K562 (cell line): Measurements from ENCODE around the gene AAGAB. TPM values are rescaled to one million over a fixed set of nuclear protein-coding genes. Genes with fewer than 3 reads are reported as not detected.

ENCODE experiments used
- ATAC-seq: fragments of 200-7000 bp; cut with Tn5 transposase; 3 replicates; pipeline ENCODE4 v1.9.1; 2020; ENCODE audit warnings: moderate library complexity
- BruUV-seq: library from RNA; stranded (reverse); fragments of 400-500 nt; replicated peaks from 2 replicates; lab custom pipeline; 2021; lab: Mats Ljungman, UMichigan
- CTCF ChIA-PET: fragments of 300-600 bp; formaldehyde crosslinking; extraction: SDS; loops from one replicate; lab custom pipeline; 2021; ENCODE audit warnings: low intra/inter-chr PET ratio; lab: Yijun Ruan, JAX
- POLR2A ChIA-PET: fragments of 300-600, 350-650 bp; sonication (Branson Sonifier 250); formaldehyde crosslinking; extraction: SDS; loops from one replicate; lab custom pipeline; 2021; ENCODE audit warnings: antibody characterized with exemption, inconsistent platforms; lab: Yijun Ruan, JAX
- DNase-seq, 4 experiments: peaks; one replicate each; pipeline versions ENCODE4 v3.0.0 to v3.0.0-alpha.2; 2011 to 2018; ENCODE audit warnings: low spot score in 3 of 4, mixed read lengths in 3 of 4; ENCODE audit errors: extremely low read depth in 1 of 4
- FAIRE-seq: peaks from 2 replicates; lab custom pipeline; 2011; peaks lifted over from hg19 to GRCh38; lab: Jason Lieb, UNC
- H2AFZ ChIP-seq: 2 replicates; pipeline ENCODE4 v1.6.0; 2011; ENCODE audit warnings: low read depth, low read length, control low read depth, inconsistent platforms
- H3K27ac ChIP-seq: fragments of 200-600 bp; 3 replicates; pipeline ENCODE4 v1.8.0; 2011; ENCODE audit warnings: low read depth, mild to moderate bottlenecking, control low read depth, inconsistent platforms, low read length, moderate library complexity, mixed read lengths; ENCODE audit errors: extremely low read depth
- H3K27me3 ChIP-seq, 2 experiments: fragments of 300-600 bp in 1 of 2; 2 replicates in 1 of 2; 3 replicates in 1 of 2; pipeline versions ENCODE4 v1.6.0 to v1.8.0; 2011; ENCODE audit warnings: inconsistent platforms in 2 of 2, low read length in 2 of 2, mild to moderate bottlenecking in 1 of 2, mixed read lengths in 1 of 2, moderate library complexity in 1 of 2; ENCODE audit not compliant: control insufficient read depth in 2 of 2, insufficient read depth in 2 of 2
- H3K36me3 ChIP-seq: fragments of 300-600 bp; 3 replicates; pipeline ENCODE4 v1.8.0; 2011; ENCODE audit warnings: mild to moderate bottlenecking, low read length, inconsistent platforms; ENCODE audit not compliant: control insufficient read depth, insufficient read depth
- H3K4me1 ChIP-seq, 2 experiments: fragments of 200-600 bp in 1 of 2; replicated peaks in 1 of 2; 2 replicates in 1 of 2; 3 replicates in 1 of 2; pipeline versions ENCODE4 v1.5.1 to v1.8.0; 2011; ENCODE audit warnings: inconsistent platforms in 2 of 2, low read length in 2 of 2, mild to moderate bottlenecking in 1 of 2, mixed read lengths in 1 of 2, moderate library complexity in 1 of 2; ENCODE audit not compliant: control insufficient read depth in 2 of 2, insufficient read depth in 2 of 2
- H3K4me2 ChIP-seq: 2 replicates; pipeline ENCODE4 v1.6.1; 2011; ENCODE audit warnings: low read length, control low read depth, inconsistent platforms, mixed read lengths; ENCODE audit not compliant: insufficient read depth
- H3K4me3 ChIP-seq: fragments of 200-600 bp; sonication (generic), shearing (Covaris generic); 2 replicates; pipeline ENCODE4 v1.5.1; 2016; ENCODE audit warnings: control low read depth, inconsistent platforms
- H3K79me2 ChIP-seq: fragments of 200-600 bp; 3 replicates; pipeline ENCODE4 v1.8.0; 2011; ENCODE audit warnings: low read length, inconsistent platforms; ENCODE audit not compliant: control insufficient read depth, insufficient read depth
- H3K9ac ChIP-seq, 2 experiments: 2 replicates each; pipeline versions ENCODE4 v1.6.0 to v1.6.1; 2011; ENCODE audit warnings: low read depth in 2 of 2, low read length in 2 of 2, control low read depth in 1 of 2, inconsistent platforms in 1 of 2, mild to moderate bottlenecking in 1 of 2, mixed read lengths in 1 of 2; ENCODE audit not compliant: insufficient read depth in 1 of 2
- H3K9me1 ChIP-seq: one replicate; pipeline ENCODE4 v1.6.0; 2011; ENCODE audit warnings: inconsistent platforms, mild to moderate bottlenecking, low read length, moderate library complexity; ENCODE audit not compliant: control insufficient read depth, insufficient read depth
- H3K9me3 ChIP-seq: replicated peaks from 2 replicates; pipeline ENCODE4 v1.5.1; 2011; ENCODE audit warnings: low read depth, low read length, inconsistent platforms; ENCODE audit not compliant: control insufficient read depth, insufficient read depth
- H4K20me1 ChIP-seq: replicated peaks from 2 replicates; pipeline ENCODE4 v1.6.1; 2011; ENCODE audit warnings: low read length, inconsistent platforms, mixed read lengths; ENCODE audit not compliant: control insufficient read depth, insufficient read depth
- BRCA1 ChIP-seq, 2 experiments: fragments of 450-650 bp in 1 of 2; sonication (generic) in 1 of 2; formaldehyde crosslinking in 1 of 2; IDR thresholded peaks; 2 replicates each; pipeline versions ENCODE4 v1.5.0 to v1.6.1; 2017 to 2020; ENCODE audit warnings: mild to moderate bottlenecking in 1 of 2, missing genetic modification reagents in 1 of 2
- ELF1 ChIP-seq: fragments of 200-800 bp; sonication (Bioruptor generic); IDR thresholded peaks from 2 replicates; pipeline ENCODE4 v1.6.1; 2016; ENCODE audit warnings: missing genetic modification characterization, missing compliant biosample characterization
- FOXP1 ChIP-seq: sonication (generic); formaldehyde crosslinking; IDR thresholded peaks from 2 replicates; pipeline ENCODE4 v1.8.0; 2022; ENCODE audit warnings: mild to moderate bottlenecking, missing genetic modification reagents
- HDAC6 ChIP-seq: IDR thresholded peaks from 2 replicates; pipeline ENCODE4 v1.6.1; 2012; ENCODE audit warnings: low read depth, mild to moderate bottlenecking, control low read depth, inconsistent platforms, low read length, moderate library complexity
- HMGN3 ChIP-seq: IDR thresholded peaks from 2 replicates; pipeline ENCODE4 v1.6.1; 2011; ENCODE audit warnings: borderline replicate concordance, low read depth, mild to moderate bottlenecking, mixed read lengths, low read length; ENCODE audit not compliant: insufficient read length; ENCODE audit errors: extremely low read depth
- MTA1 ChIP-seq: fragments of 450-650 bp; IDR thresholded peaks from 2 replicates; pipeline ENCODE4 v1.6.1; 2017; ENCODE audit warnings: borderline replicate concordance
- NCOA4 ChIP-seq: fragments of 450-650 bp; IDR thresholded peaks from 2 replicates; pipeline ENCODE4 v1.6.1; 2018; ENCODE audit warnings: mild to moderate bottlenecking; ENCODE audit not compliant: partially characterized antibody
- PHF8 ChIP-seq: fragments of 200-600 bp; sonication (generic); IDR thresholded peaks from 2 replicates; pipeline ENCODE4 v1.6.1; 2012; ENCODE audit warnings: mixed run types, mild to moderate bottlenecking, inconsistent platforms, low read length, moderate library complexity, borderline replicate concordance
- SETDB1 ChIP-seq: IDR thresholded peaks from one replicate; pipeline ENCODE4 v1.6.1; 2012; ENCODE audit warnings: low read length, control low read depth, inconsistent platforms
- SIX5 ChIP-seq, 2 experiments: IDR thresholded peaks; 2 replicates each; pipeline ENCODE4 v1.6.1; 2011; ENCODE audit warnings: low read length in 2 of 2, borderline replicate concordance in 1 of 2, low read depth in 1 of 2, mild to moderate bottlenecking in 1 of 2, moderate library complexity in 1 of 2; ENCODE audit not compliant: insufficient read depth in 1 of 2
- TBP ChIP-seq: optimal IDR thresholded peaks from 2 replicates; pipeline ENCODE3; 2011; ENCODE audit warnings: low read depth, low read length, improper control_type of control experiment
- TCF3 ChIP-seq: sonication (generic); formaldehyde crosslinking; IDR thresholded peaks from 2 replicates; pipeline ENCODE4 v1.4.0; 2020; ENCODE audit warnings: mild to moderate bottlenecking, missing genetic modification reagents
- XRCC3 ChIP-seq: fragments of 450-650 bp; IDR thresholded peaks from 2 replicates; pipeline ENCODE4 v1.6.1; 2017; ENCODE audit warnings: mild to moderate bottlenecking, moderate library complexity
- YBX1 ChIP-seq: fragments of 450-650 bp; IDR thresholded peaks from 2 replicates; pipeline ENCODE4 v1.7.1; 2016; ENCODE audit warnings: mild to moderate bottlenecking
- ZNF696 ChIP-seq: fragments of 250-450 bp; sonication (Bioruptor Pico); conservative IDR thresholded peaks from 2 replicates; pipeline ENCODE4 v1.4.0; 2020; ENCODE audit warnings: mild to moderate bottlenecking, moderate library complexity
- in situ Hi-C: fragments of 300-500 bp; cut with MboI; formaldehyde crosslinking; loops from 4 replicates; pipeline ENCODE4 v1.15.0; 2018; ENCODE audit warnings: inconsistent platforms, mixed read lengths
- intact Hi-C: fragments of 100-400 bp; cut with micrococcal nuclease; formaldehyde crosslinking; loops from 2 replicates; pipeline ENCODE4 v1.14.2; 2022
- polyA plus RNA-seq, 8 experiments: library from polyadenylated mRNA; depleted of rRNA in 4 of 8; stranded (reverse) in 5 of 8; unstranded in 3 of 8; fragments of >200 nt; fragmentation: Nextera tagmentation in 2 of 8; fragmentation: Illumina TruSeq in 1 of 8; extraction: Ambion mirVana in 2 of 8; extraction: Trizol in 1 of 8; gene quantifications; 2 replicates each; pipeline versions ENCODE4 v1.2.1 to v1.2.3, GENCODE V29; 2011 to 2014; ENCODE audit warnings: inconsistent platforms in 1 of 8, missing spikeins in 1 of 8
- total RNA-seq, 7 experiments: library from RNA; depleted of rRNA in 6 of 7; stranded (reverse); fragments of >200 nt in 6 of 7; fragmentation: Illumina TruSeq in 2 of 7; extraction: Trizol in 2 of 7; gene quantifications; 2 replicates each; pipeline versions ENCODE4 v1.2.1 to v1.2.3, GENCODE V29; 2011 to 2021; ENCODE audit warnings: low replicate concordance in 1 of 7
- TF ChIP-seq, protein P1 (sequence below): fragments of 450-650 bp; IDR thresholded peaks from 2 replicates; pipeline ENCODE4 v1.6.1; 2018; ENCODE audit warnings: mild to moderate bottlenecking, low read depth; ENCODE audit not compliant: partially characterized antibody
- TF ChIP-seq, protein P2 (sequence below): sonication (generic); formaldehyde crosslinking; IDR thresholded peaks from 2 replicates; pipeline ENCODE4 v1.8.0; 2023; ENCODE audit warnings: mild to moderate bottlenecking, missing genetic modification reagents

The AAGAB gene
- total and polyA plus RNA-seq, 9 of the 15 experiments (the other 6 are each of a cell fraction or from before 2014, with no cell fraction given) = 17.8 to 109 (median 58.3) TPM

DNA sequence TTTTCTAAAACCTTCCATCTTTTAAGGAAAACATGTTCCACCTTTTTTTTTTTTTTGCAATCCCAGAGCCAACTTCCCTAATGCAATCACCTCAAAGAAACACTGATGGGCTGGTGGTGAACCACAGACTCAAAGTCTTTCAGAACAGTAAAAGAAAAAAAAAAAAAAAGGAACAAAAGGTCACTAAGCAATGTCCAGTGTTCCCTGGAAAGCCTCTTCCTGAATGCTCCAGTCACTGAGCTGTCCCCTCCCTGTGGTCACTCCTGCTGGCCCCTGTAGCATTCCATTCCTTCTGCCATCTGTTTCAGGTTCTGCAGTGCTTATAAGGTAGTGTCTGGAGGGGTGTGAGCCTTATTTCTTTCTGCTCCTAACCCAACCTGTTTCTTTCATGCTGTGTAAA is 53.3 kb downstream of the AAGAB start:
- ChIA-PET POLR2A (interaction anchor here (0.6 to 1.7 kb wide), 3 partner anchors 8 to 26 kb away, joined by 3 to 5 read pairs (median 3); no protein-coding TSS in a partner anchor), CTCF (no interaction called here)
- Histone ChIP-seq H3K9ac (no peak overlapping the region), H3K4me1 (no peaks in the 10 kb centered on the region), H3K9me3 (no peaks in the 10 kb centered on the region), H3K36me3 (peaks cover 74% of the 10 kb centered on the region), H2AFZ (no peak overlapping the region), H3K4me3 (no peak overlapping the region), H3K27me3 (no peaks in the 10 kb centered on the region), H3K27ac (no peak overlapping the region), H4K20me1 (no peaks in the 10 kb centered on the region), H3K9me1 (no peaks in the 10 kb centered on the region)
- intact Hi-C loops (no loop called here), in situ Hi-C loops (no loop called here)
- DNase-seq (no peak), ATAC-seq (no peak)
- TF ChIP-seq FOXP1 (no peak), SETDB1 (no peak), HMGN3 (no peak), HDAC6 (no peak), ZNF696 (no peak), YBX1 (no peak), ELF1 (tag) (no peak), BRCA1 (IDR thresholded peaks at IDR 0.05) (no peak), BRCA1 (CRISPR knock-in tag; IDR thresholded peaks at IDR 0.05) (no peak), PHF8 (no peak), NCOA4 (no peak), TCF3 (CRISPR knock-in tag) (no peak), TBP (no peak), SIX5 (IDR thresholded peaks at IDR 0.05; ENCODE audit: borderline replicate concordance in 1 of 2, insufficient read depth in 1 of 2, low read depth in 1 of 2, low read length in 2 of 2) (no peak), XRCC3 (no peak), MTA1 (no peak)
- TF ChIP-seq, protein P1, sequence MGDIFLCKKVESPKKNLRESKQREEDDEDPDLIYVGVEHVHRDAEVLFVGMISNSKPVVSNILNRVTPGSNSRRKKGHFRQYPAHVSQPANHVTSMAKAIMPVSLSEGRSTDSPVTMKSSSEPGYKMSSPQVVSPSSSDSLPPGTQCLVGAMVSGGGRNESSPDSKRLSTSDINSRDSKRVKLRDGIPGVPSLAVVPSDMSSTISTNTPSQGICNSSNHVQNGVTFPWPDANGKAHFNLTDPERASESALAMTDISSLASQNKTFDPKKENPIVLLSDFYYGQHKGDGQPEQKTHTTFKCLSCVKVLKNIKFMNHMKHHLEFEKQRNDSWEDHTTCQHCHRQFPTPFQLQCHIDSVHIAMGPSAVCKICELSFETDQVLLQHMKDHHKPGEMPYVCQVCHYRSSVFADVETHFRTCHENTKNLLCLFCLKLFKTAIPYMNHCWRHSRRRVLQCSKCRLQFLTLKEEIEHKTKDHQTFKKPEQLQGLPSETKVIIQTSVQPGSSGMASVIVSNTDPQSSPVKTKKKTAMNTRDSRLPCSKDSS = no peak
- TF ChIP-seq, protein P2, sequence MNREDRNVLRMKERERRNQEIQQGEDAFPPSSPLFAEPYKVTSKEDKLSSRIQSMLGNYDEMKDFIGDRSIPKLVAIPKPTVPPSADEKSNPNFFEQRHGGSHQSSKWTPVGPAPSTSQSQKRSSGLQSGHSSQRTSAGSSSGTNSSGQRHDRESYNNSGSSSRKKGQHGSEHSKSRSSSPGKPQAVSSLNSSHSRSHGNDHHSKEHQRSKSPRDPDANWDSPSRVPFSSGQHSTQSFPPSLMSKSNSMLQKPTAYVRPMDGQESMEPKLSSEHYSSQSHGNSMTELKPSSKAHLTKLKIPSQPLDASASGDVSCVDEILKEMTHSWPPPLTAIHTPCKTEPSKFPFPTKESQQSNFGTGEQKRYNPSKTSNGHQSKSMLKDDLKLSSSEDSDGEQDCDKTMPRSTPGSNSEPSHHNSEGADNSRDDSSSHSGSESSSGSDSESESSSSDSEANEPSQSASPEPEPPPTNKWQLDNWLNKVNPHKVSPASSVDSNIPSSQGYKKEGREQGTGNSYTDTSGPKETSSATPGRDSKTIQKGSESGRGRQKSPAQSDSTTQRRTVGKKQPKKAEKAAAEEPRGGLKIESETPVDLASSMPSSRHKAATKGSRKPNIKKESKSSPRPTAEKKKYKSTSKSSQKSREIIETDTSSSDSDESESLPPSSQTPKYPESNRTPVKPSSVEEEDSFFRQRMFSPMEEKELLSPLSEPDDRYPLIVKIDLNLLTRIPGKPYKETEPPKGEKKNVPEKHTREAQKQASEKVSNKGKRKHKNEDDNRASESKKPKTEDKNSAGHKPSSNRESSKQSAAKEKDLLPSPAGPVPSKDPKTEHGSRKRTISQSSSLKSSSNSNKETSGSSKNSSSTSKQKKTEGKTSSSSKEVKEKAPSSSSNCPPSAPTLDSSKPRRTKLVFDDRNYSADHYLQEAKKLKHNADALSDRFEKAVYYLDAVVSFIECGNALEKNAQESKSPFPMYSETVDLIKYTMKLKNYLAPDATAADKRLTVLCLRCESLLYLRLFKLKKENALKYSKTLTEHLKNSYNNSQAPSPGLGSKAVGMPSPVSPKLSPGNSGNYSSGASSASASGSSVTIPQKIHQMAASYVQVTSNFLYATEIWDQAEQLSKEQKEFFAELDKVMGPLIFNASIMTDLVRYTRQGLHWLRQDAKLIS (CRISPR knock-in tag) = no peak
- TF ChIP-seq, all 486 proteins: peak for 0
- no TSS peak for BruUV-seq
- no peak for FAIRE-seq
- H3K79me2 ChIP-seq = no peaks in the 10 kb centered on the region
- no peak overlapping the region for H3K4me2 ChIP-seq
